Fibroblast of skin of right biceps (primary cell): ENCODE data around the gene GLCE.
"Not testable (repeated sequence)": the region's sequence is repeated elsewhere in the genome, so short reads cannot be mapped to it uniquely, and the experiment has no call there.

Experiments
- DNase-seq: peaks from one replicate; pipeline ENCODE4 v3.0.0-alpha.2; 2013

Gene GLCE

GRCh38 chr15:69161079-69161877 is 843 bp downstream of the GLCE start:
- peak; percentile 31 for DNase-seq

GRCh38 chr15:69161878-69162213 is 1.4 kb downstream of the GLCE start:
- DNase-seq, result no peak

GRCh38 chr15:69163141-69163669 is 2.8 kb downstream of the GLCE start:
- no peak for DNase-seq

GRCh38 chr15:69164807-69165636 is 4.6 kb downstream of the GLCE start:
- DNase-seq, result peak; percentile 78

GRCh38 chr15:69165637-69166025 is 5.2 kb downstream of the GLCE start:
- no peak for DNase-seq

- no peak for DNase-seq
Measured at GRCh38 chr15:69167218-69167846, 6.9 kb downstream of the GLCE start.

- not testable (repeated sequence) for DNase-seq
Measured at GRCh38 chr15:69168361-69168760, 7.9 kb downstream of the GLCE start.

- not testable (repeated sequence) for DNase-seq
Measured at GRCh38 chr15:69169540-69169939, 9.1 kb downstream of the GLCE start.

GRCh38 chr15:69170597-69170996 is 10.2 kb downstream of the GLCE start:
- no peak for DNase-seq

- DNase-seq, result no peak
Measured at GRCh38 chr15:69172847-69173246, 12.4 kb downstream of the GLCE start.

- no peak for DNase-seq
Measured at GRCh38 chr15:69175536-69175935, 15.1 kb downstream of the GLCE start.

GRCh38 chr15:69181424-69181823 is 21.0 kb downstream of the GLCE start:
- peak; percentile 74 for DNase-seq

GRCh38 chr15:69185216-69185615 is 24.8 kb downstream of the GLCE start:
- no peak for DNase-seq

- DNase-seq, result no peak
Measured at GRCh38 chr15:69185706-69186105, 25.3 kb downstream of the GLCE start.

GRCh38 chr15:69189157-69189556 is 28.7 kb downstream of the GLCE start:
- DNase-seq, result no peak

GRCh38 chr15:69190091-69190490 is 29.7 kb downstream of the GLCE start:
- DNase-seq, result no peak

- no peak for DNase-seq
Measured at GRCh38 chr15:69190504-69190903, 30.1 kb downstream of the GLCE start.

- peak; percentile 54 for DNase-seq
Measured at GRCh38 chr15:69194025-69194827, 33.8 kb downstream of the GLCE start.

- no peak for DNase-seq
Measured at GRCh38 chr15:69194854-69195253, 34.4 kb downstream of the GLCE start.

GRCh38 chr15:69200832-69201745 is 40.7 kb downstream of the GLCE start:
- DNase-seq, result no peak

- no peak for DNase-seq
Measured at GRCh38 chr15:69206079-69206478, 45.6 kb downstream of the GLCE start.

- no peak for DNase-seq
Measured at GRCh38 chr15:69209661-69210060, 49.2 kb downstream of the GLCE start.
